Fibroblast of skin of abdomen (primary cell): ENCODE data around the gene MACROD1.
A peak's percentile ranks its signal among the peaks of the same experiment; 100 is the strongest.
"Not testable (repeated sequence)": the region's sequence is repeated elsewhere in the genome, so short reads cannot be mapped to it uniquely, and the experiment has no call there.

Experiments used
- DNase-seq: peaks from one replicate; pipeline ENCODE4 v3.0.0-alpha.2; 2013

The MACROD1 gene

GRCh38 chr11:64185693-64186491, 20.0 kb upstream of the MACROD1 start, which contains the start of gene STIP1:
Gene STIP1 (plus strand): TSS chr11:64186171. CDS start chr11:64186262, 91 bp downstream.
- peak; percentile 100 for DNase-seq

- DNase-seq: peak; percentile 76
These were observed 19.3 kb upstream of the MACROD1 start for GRCh38 chr11:64185175-64185692.

- no peak for DNase-seq
These were observed 18.0 kb upstream of the MACROD1 start for GRCh38 chr11:64183890-64184289.

- DNase-seq: peak; percentile 90
These were observed 15.8 kb upstream of the MACROD1 start for GRCh38 chr11:64181506-64182411.

- no peak for DNase-seq
These were observed 15.0 kb upstream of the MACROD1 start for GRCh38 chr11:64180891-64181290.

- DNase-seq: no peak
These were observed 13.2 kb upstream of the MACROD1 start for GRCh38 chr11:64178951-64179639.

- no peak for DNase-seq
These were observed 12.3 kb upstream of the MACROD1 start for GRCh38 chr11:64178203-64178602.

- DNase-seq: no peak
These were observed 10.8 kb upstream of the MACROD1 start for GRCh38 chr11:64176751-64177150.

GRCh38 chr11:64173616-64174355, 7.9 kb upstream of the MACROD1 start:
- no peak for DNase-seq

- no peak for DNase-seq
These were observed 4.5 kb upstream of the MACROD1 start for GRCh38 chr11:64170419-64170818.

- no peak for DNase-seq
These were observed 452 bp downstream of the MACROD1 start for GRCh38 chr11:64165481-64165841.

- DNase-seq: peak; percentile 12
These were observed 1.3 kb downstream of the MACROD1 start for GRCh38 chr11:64164392-64165312.

- no peak for DNase-seq
These were observed 2.0 kb downstream of the MACROD1 start for GRCh38 chr11:64163951-64164350.

GRCh38 chr11:64162769-64163168, 3.1 kb downstream of the MACROD1 start:
- DNase-seq: not testable (repeated sequence)

GRCh38 chr11:64161037-64161436, 4.9 kb downstream of the MACROD1 start:
- DNase-seq: no peak

GRCh38 chr11:64157631-64158394, 8.1 kb downstream of the MACROD1 start:
- no peak for DNase-seq

- DNase-seq: no peak
These were observed 9.5 kb downstream of the MACROD1 start for GRCh38 chr11:64156235-64157011.

- no peak for DNase-seq
These were observed 12.1 kb downstream of the MACROD1 start for GRCh38 chr11:64153812-64154211.
